KOPT-K1 (cell line): ENCODE data around the gene ASCC3.

Experiments
- H3K27ac ChIP-seq: fragments of 200-600 bp; sonication (generic); 2 replicates; pipeline ENCODE4 v1.5.1; 2016; ENCODE audit warnings: antibody characterized with exemption, mild to moderate bottlenecking, low read depth, low read length; ENCODE audit not compliant: poor library complexity, severe bottlenecking
- H3K36me3 ChIP-seq: fragments of 200-600 bp; sonication (generic); 2 replicates; pipeline ENCODE4 v1.5.1; 2017; ENCODE audit warnings: antibody characterized with exemption, mild to moderate bottlenecking, low read length, moderate library complexity; ENCODE audit not compliant: insufficient read depth
- H3K9me3 ChIP-seq: fragments of 200-600 bp; sonication (generic); 2 replicates; pipeline ENCODE4 v1.5.1; 2017; ENCODE audit warnings: antibody characterized with exemption, low read length, mild to moderate bottlenecking; ENCODE audit not compliant: insufficient read depth, poor library complexity, severe bottlenecking

ASCC3 gene

GRCh38 chr6:100538086-100538485, 343.0 kb downstream of the ASCC3 start:
- Histone ChIP-seq H3K9me3 (no peaks in the 10 kb centered on the region), H3K27ac (no peak overlapping the region), H3K36me3 (peaks cover 30% of the 10 kb centered on the region)

- Histone ChIP-seq H3K9me3 (no peaks in the 10 kb centered on the region), H3K27ac (no peak overlapping the region), H3K36me3 (peaks cover 25% of the 10 kb centered on the region)
Measured at GRCh38 chr6:100518588-100518987, 362.5 kb downstream of the ASCC3 start.

DNA sequence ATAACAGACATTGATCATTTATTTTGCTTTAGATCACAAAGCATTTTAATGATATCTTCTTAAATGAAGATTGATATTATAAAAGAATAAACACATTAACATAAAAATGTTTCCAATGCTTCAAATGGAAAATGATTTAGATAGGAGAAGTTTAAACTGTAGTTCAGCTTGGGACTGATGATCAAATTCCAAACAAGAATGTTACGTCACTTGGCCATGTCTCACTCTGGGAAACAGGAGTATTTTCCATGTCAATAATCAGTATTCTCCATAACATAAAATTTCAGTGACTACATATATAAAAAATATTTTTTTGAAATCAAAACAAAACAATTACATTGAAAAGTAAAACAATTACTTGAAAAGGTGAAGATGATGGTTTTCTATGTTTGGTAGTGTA, 363.5 kb downstream of the ASCC3 start:
- H3K36me3 ChIP-seq: peaks cover 28% of the 10 kb centered on the region
- no peak overlapping the region for H3K27ac ChIP-seq
- H3K9me3 ChIP-seq: no peaks in the 10 kb centered on the region

- Histone ChIP-seq H3K9me3 (no peaks in the 10 kb centered on the region), H3K36me3 (peaks cover 33% of the 10 kb centered on the region), H3K27ac (no peak overlapping the region)
Measured at GRCh38 chr6:100517106-100517505, 364.0 kb downstream of the ASCC3 start.

- no peak overlapping the region for H3K27ac ChIP-seq
- peaks cover 51% of the 10 kb centered on the region for H3K36me3 ChIP-seq
- H3K9me3 ChIP-seq: no peaks in the 10 kb centered on the region
Measured at GRCh38 chr6:100514660-100515059, 366.5 kb downstream of the ASCC3 start.

- Histone ChIP-seq H3K9me3 (no peaks in the 10 kb centered on the region), H3K36me3 (peaks cover 66% of the 10 kb centered on the region), H3K27ac (no peak overlapping the region)
Measured at GRCh38 chr6:100512203-100512862, 368.8 kb downstream of the ASCC3 start.

GRCh38 chr6:100509101-100509500, 372.0 kb downstream of the ASCC3 start:
- no peak overlapping the region for H3K27ac ChIP-seq
- peaks cover 56% of the 10 kb centered on the region for H3K36me3 ChIP-seq
- H3K9me3 ChIP-seq: no peaks in the 10 kb centered on the region

GRCh38 chr6:100506651-100507050, 374.5 kb downstream of the ASCC3 start:
- Histone ChIP-seq H3K36me3 (peaks cover 44% of the 10 kb centered on the region), H3K9me3 (no peaks in the 10 kb centered on the region), H3K27ac (no peak overlapping the region)

DNA sequence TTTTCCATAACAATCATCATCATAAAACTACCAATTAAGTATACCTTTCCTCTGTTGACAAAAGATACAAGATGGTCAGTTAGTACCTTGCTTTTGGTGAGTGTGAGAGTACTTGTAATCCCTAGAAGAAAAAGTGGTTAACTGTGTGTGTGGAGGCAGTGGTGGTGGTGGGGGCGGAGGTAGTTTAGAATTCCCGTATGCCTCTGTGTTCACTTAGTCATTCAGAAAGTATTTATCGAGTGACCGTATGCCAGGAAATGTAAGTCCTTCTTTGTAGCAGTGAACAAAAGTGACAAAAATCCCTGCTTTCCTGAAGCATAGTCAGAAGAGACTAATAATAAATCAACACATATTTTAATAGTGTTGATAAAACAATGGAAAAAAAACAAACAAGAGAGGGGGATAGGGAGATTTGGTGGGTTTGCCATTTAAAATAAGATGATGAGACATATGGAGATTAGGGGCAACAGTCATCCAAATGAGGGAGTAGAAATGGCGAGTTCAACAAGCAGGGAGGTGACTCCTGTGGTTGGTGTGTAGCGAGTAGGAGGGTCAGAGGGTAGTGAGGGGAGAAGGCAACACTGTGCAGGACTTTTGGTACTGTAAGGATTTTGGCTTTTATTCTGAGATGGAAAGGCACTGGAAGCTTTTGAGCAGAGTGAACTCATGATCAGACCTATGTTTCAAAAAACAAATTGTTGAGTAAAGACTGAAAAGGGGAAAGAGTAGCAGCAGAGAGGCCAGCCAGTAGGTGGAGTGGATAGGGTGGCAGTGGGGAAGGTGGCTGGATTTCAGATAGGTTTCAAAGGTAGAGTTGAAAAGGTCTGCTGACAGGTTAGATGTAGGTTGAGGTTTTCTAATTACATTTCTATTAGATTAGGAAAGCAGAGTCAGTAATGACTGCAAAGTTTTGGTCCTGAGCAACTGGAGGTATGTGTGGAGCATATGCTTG, 376.1 kb downstream of the ASCC3 start:
- H3K9me3 ChIP-seq: no peaks in the 10 kb centered on the region

DNA sequence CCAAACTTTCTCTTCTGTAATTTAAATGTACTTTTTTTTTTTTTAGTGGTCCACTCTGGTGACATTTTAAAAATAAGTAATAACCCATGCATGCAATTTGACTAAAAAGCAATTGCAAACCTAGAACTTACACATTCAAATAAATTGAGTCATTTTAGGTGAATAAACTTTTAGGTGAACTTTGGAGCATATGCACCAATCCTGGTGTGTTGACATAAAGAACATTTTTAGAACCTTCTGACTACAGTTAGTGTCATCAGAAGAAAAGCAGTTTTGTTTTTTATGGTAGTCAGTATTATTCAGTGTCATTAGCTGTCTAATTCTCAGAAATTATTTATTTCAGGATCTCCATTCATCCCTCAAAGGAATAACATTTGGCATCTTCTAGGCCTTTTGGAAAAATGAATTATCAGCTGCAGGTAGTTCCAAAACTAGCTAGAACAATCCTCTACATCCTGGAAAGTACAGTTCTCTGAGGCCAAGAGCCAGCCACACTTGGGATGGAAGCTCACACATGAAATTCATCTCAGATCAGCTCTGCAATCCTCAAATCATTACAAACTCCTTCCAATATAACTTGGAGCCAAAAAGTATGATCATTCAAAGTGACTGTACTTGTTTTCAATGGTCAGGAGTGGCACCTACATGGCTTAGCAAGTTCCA, 378.0 kb downstream of the ASCC3 start:
- Histone ChIP-seq H3K36me3 (peaks cover 16% of the 10 kb centered on the region), H3K27ac (no peak overlapping the region), H3K9me3 (no peaks in the 10 kb centered on the region)

More for the DNA sequence above, 376.1 kb downstream of the ASCC3 start:
- peaks cover 35% of the 10 kb centered on the region for H3K36me3 ChIP-seq
- H3K27ac ChIP-seq: no peak overlapping the region

DNA sequence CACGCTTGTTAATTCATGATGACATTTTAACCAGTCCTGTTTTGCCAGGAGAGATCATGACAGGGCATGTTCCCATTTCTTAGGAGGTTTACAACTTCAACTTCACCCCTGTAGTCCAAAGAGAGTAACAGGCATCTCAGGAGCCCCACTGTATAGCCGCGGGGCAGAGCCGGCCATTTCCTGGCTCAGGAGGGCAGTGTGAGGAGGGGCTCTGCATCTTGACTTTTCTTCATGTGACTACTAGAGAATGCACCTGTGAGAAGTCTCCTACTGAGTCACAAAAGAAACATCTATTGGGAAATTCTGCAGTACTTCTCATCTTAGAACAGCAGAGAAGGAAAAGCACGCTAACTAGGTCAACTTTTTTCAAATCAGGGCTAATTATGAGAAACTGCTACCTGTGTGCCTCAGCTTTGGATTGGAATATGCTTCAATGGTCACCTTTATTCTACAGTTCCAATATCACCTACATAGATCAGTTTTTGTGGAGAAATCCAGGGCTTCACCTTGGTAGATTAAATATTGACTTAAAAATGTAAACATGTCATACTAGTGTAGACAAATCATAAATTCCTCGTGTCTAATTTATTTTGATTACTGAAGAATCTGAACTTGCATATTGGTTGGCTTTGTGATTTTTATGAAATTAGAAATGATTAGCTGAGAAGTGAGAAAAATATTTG, 387.8 kb downstream of the ASCC3 start:
- no peaks in the 10 kb centered on the region for H3K36me3 ChIP-seq
- no peak overlapping the region for H3K27ac ChIP-seq
- no peaks in the 10 kb centered on the region for H3K9me3 ChIP-seq

- Histone ChIP-seq H3K36me3 (no peaks in the 10 kb centered on the region), H3K9me3 (no peaks in the 10 kb centered on the region), H3K27ac (no peak overlapping the region)
Measured at GRCh38 chr6:100491952-100492670, 389.0 kb downstream of the ASCC3 start.

- Histone ChIP-seq H3K27ac (no peak overlapping the region), H3K36me3 (no peaks in the 10 kb centered on the region), H3K9me3 (no peaks in the 10 kb centered on the region)
Measured at GRCh38 chr6:100490065-100490464, 391.1 kb downstream of the ASCC3 start.

DNA sequence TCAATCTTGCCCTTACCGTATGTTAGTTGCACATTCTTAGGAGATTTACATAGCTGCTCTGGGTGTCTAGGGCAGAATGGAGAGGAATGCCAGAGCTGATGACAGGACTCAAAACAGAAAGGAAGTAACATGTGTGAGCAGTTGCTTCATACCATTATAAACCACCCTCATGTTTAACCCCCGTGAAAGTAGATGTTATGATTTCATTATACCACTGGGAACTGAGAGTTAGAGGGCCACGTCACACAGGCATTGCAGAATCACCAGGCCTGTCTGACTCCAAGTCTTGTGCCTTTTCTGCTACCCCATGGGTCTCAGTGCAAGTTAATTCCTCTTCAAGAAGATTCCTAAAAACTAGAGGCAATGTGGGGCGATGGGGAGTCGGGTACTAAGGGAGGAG, 392.9 kb downstream of the ASCC3 start:
- no peak overlapping the region for H3K27ac ChIP-seq
- H3K9me3 ChIP-seq: no peaks in the 10 kb centered on the region
- H3K36me3 ChIP-seq: no peaks in the 10 kb centered on the region
